Common myeloid progenitor, CD34-positive (primary cell): ENCODE data around the gene SDK1.
A peak's percentile ranks its signal among the peaks of the same experiment; 100 is the strongest.
"Not testable (repeated sequence)": the region's sequence is repeated elsewhere in the genome, so short reads cannot be mapped to it uniquely, and the experiment has no call there.

Experiments used
- CTCF ChIA-PET: fragments of 350-600 bp; sonication (Branson Sonifier 250); formaldehyde crosslinking; loops from one replicate; lab custom pipeline; 2021; ENCODE audit warnings: antibody characterized with exemption; lab: Charles Lee
- POLR2A ChIA-PET: fragments of 350-600 bp; sonication (Branson Sonifier 250); formaldehyde crosslinking; loops from one replicate; lab custom pipeline; 2021; ENCODE audit warnings: antibody characterized with exemption; lab: Charles Lee
- DNase-seq, 3 donors: peaks; one replicate each; pipeline versions ENCODE4 v3.0.0 to v3.0.0-alpha.2; 2013
- H3K27ac ChIP-seq, 2 experiments: 1 replicate in 1 of 2; 2 replicates in 1 of 2; pipeline ENCODE4 v1.7.0; 2013; ENCODE audit warnings: inconsistent platforms in 2 of 2, low read length in 2 of 2, mild to moderate bottlenecking in 2 of 2, low read depth in 1 of 2, moderate library complexity in 1 of 2; ENCODE audit not compliant: severe bottlenecking in 2 of 2, insufficient read depth in 1 of 2, poor library complexity in 1 of 2
- H3K27me3 ChIP-seq, 5 experiments: replicated peaks in 2 of 5; 1 replicate in 3 of 5; 2 replicates in 2 of 5; pipeline versions ENCODE4 v1.6.1 to v1.7.0; 2013; ENCODE audit warnings: low read length in 4 of 5, mild to moderate bottlenecking in 2 of 5, moderate library complexity in 2 of 5, inconsistent platforms in 1 of 5; ENCODE audit not compliant: insufficient read depth in 5 of 5, control insufficient read depth in 4 of 5
- H3K36me3 ChIP-seq, 4 experiments: 1 replicate in 2 of 4; 2 replicates in 2 of 4; pipeline versions ENCODE4 v1.6.1 to v1.7.0; 2013; ENCODE audit warnings: low read length in 3 of 4, control low read depth in 1 of 4, mild to moderate bottlenecking in 1 of 4; ENCODE audit not compliant: control insufficient read depth in 4 of 4, insufficient read depth in 4 of 4
- H3K4me1 ChIP-seq, 4 experiments: 1 replicate in 3 of 4; 2 replicates in 1 of 4; pipeline versions ENCODE4 v1.6.1 to v1.7.1; 2013; ENCODE audit warnings: low read length in 3 of 4, mild to moderate bottlenecking in 3 of 4, control low read depth in 1 of 4, inconsistent platforms in 1 of 4, moderate library complexity in 1 of 4; ENCODE audit not compliant: control insufficient read depth in 4 of 4, insufficient read depth in 4 of 4; ENCODE audit errors: control extremely low read depth in 1 of 4
- H3K4me3 ChIP-seq, 7 experiments: 1 replicate in 4 of 7; 2 replicates in 3 of 7; pipeline versions ENCODE4 v1.5.1 to v1.7.0; 2013; ENCODE audit warnings: mild to moderate bottlenecking in 7 of 7, low read length in 6 of 7, moderate library complexity in 6 of 7, inconsistent platforms in 2 of 7, low read depth in 2 of 7, control low read depth in 1 of 7; ENCODE audit not compliant: insufficient read depth in 4 of 7, control insufficient read depth in 1 of 7; ENCODE audit errors: extremely low read depth in 1 of 7
- H3K9me3 ChIP-seq, 5 experiments: 1 replicate in 4 of 5; 2 replicates in 1 of 5; pipeline versions ENCODE4 v1.6.1 to v1.7.1; 2013; ENCODE audit warnings: low read length in 4 of 5, mild to moderate bottlenecking in 2 of 5, inconsistent platforms in 1 of 5, low read depth in 1 of 5, moderate library complexity in 1 of 5; ENCODE audit not compliant: control insufficient read depth in 4 of 5, insufficient read depth in 2 of 5; ENCODE audit errors: control extremely low read depth in 1 of 5
- WGBS: methylation state at CpG from one replicate; pipeline ENCODE4 v1.1.5; 2013; ENCODE audit not compliant: insufficient coverage; 5-methylcytosine and 5-hydroxymethylcytosine counted together

The SDK1 gene

GRCh38 chr7:3755778-3756453 is 454.9 kb downstream of the SDK1 start:
- H3K9me3 ChIP-seq, H3K27ac ChIP-seq, H3K4me1 ChIP-seq, H3K4me3 ChIP-seq, POLR2A ChIA-PET, H3K27me3 ChIP-seq, DNase-seq, H3K36me3 ChIP-seq, CTCF ChIA-PET: not testable (repeated sequence)
- 100% methylated on average over 8 of the region's 8 CpGs for WGBS

GRCh38 chr7:3757059-3757458 is 456.0 kb downstream of the SDK1 start:
- ChIA-PET POLR2A (no interaction called here), CTCF (no interaction called here)
- Histone ChIP-seq H3K4me1 (no peaks in the 10 kb centered on the region), H3K9me3 (no peaks in the 10 kb centered on the region), H3K27me3 (peaks cover 0 to 2% (median 0%) of the 10 kb centered on the region in 5 experiments), H3K36me3 (no peaks in the 10 kb centered on the region), H3K4me3 (no peak overlapping the region), H3K27ac (no peak overlapping the region)
- DNase-seq, result peak in 1 of 3 donors; percentile 3
- 48% methylated on average over 2 of the region's 3 CpGs for WGBS

- Histone ChIP-seq H3K27ac (no peak overlapping the region), H3K4me1 (no peaks in the 10 kb centered on the region), H3K27me3 (peaks cover 0 to 2% (median 0%) of the 10 kb centered on the region in 5 experiments), H3K9me3 (no peaks in the 10 kb centered on the region), H3K36me3 (no peaks in the 10 kb centered on the region), H3K4me3 (no peak overlapping the region)
- ChIA-PET CTCF (no interaction called here), POLR2A (no interaction called here)
- DNase-seq, result no peak
- 96% methylated on average over 5 of the region's 5 CpGs for WGBS
Measured at GRCh38 chr7:3760651-3761050, 459.6 kb downstream of the SDK1 start.

- Histone ChIP-seq H3K9me3 (no peaks in the 10 kb centered on the region), H3K4me1 (no peaks in the 10 kb centered on the region), H3K27me3 (peaks cover 0 to 2% (median 0%) of the 10 kb centered on the region in 5 experiments), H3K36me3 (no peaks in the 10 kb centered on the region), H3K4me3 (no peak overlapping the region), H3K27ac (no peak overlapping the region)
- no peak for DNase-seq
- POLR2A ChIA-PET, result no interaction called here
- 91% methylated on average over 6 of the region's 11 CpGs for WGBS
- CTCF ChIA-PET, result no interaction called here
Measured at GRCh38 chr7:3762146-3762831, 461.2 kb downstream of the SDK1 start.

- CTCF ChIA-PET, result no interaction called here
- Histone ChIP-seq H3K4me3 (no peak overlapping the region), H3K27me3 (no peaks in the 10 kb centered on the region), H3K36me3 (no peaks in the 10 kb centered on the region), H3K27ac (no peak overlapping the region), H3K9me3 (no peaks in the 10 kb centered on the region), H3K4me1 (no peaks in the 10 kb centered on the region)
- no peak for DNase-seq
- 96% methylated on average over 6 of the region's 9 CpGs for WGBS
- POLR2A ChIA-PET, result no interaction called here
Measured at GRCh38 chr7:3767917-3768777, 467.1 kb downstream of the SDK1 start.

- no CpG with 5 or more reads among the region's 3 CpGs for WGBS
- Histone ChIP-seq H3K27ac (no peak overlapping the region), H3K4me3 (no peak overlapping the region), H3K9me3 (peaks cover 0 to 2% (median 0%) of the 10 kb centered on the region in 5 experiments), H3K36me3 (no peaks in the 10 kb centered on the region), H3K27me3 (no peaks in the 10 kb centered on the region), H3K4me1 (no peaks in the 10 kb centered on the region)
- ChIA-PET CTCF (no interaction called here), POLR2A (no interaction called here)
- no peak for DNase-seq
Measured at GRCh38 chr7:3771906-3772305, 470.9 kb downstream of the SDK1 start.

- WGBS, result 83% methylated on average over 1 of the region's 8 CpGs
- ChIA-PET CTCF (no interaction called here), POLR2A (no interaction called here)
- H3K4me1 ChIP-seq, result no peaks in the 10 kb centered on the region
- no peak overlapping the region for H3K27ac ChIP-seq
- no peak for DNase-seq
- H3K36me3 ChIP-seq, result no peaks in the 10 kb centered on the region
- H3K9me3 ChIP-seq, result peaks cover 0 to 22% (median 17%) of the 10 kb centered on the region in 5 experiments
- no peak overlapping the region for H3K4me3 ChIP-seq
- no peaks in the 10 kb centered on the region for H3K27me3 ChIP-seq
Measured at GRCh38 chr7:3778345-3778744, 477.3 kb downstream of the SDK1 start.
